ENCODE measurements around the gene C17orf75. TPM values are rescaled to one million over a fixed set of nuclear protein-coding genes. Genes with fewer than 3 reads are reported as not detected.

The C17orf75 gene
- total and polyA plus RNA-seq, 10 of the 15 experiments (the other 5 are each of a cell fraction or from before 2014, with no cell fraction given), result 21.7 to 53.0 (median 27.3) TPM

GRCh38 chr17:32319548-32319905, 22.4 kb downstream of the C17orf75 start (continued):
- TF ChIP-seq BHLHE40 (IDR thresholded peaks at IDR 0.05; ENCODE audit: borderline replicate concordance in 1 of 2, low read depth in 2 of 2, low read length in 1 of 2) (peak; percentile 38 to 44; a peak in 2 of 4 replicates), TCF3 (IDR thresholded peaks at IDR 0.05; ENCODE audit: borderline replicate concordance, insufficient read depth, low read depth, low read length) (no peak), EP300 (IDR thresholded peaks at IDR 0.05; ENCODE audit: borderline replicate concordance in 1 of 2, control insufficient read depth in 1 of 2, low read depth in 2 of 2, low read length in 2 of 2) (0 out of 4 replicates have a peak, but pooled peaks of 1 of the 2 experiments have one; percentile 20), MEF2B (IDR thresholded peaks at IDR 0.05; ENCODE audit: partially characterized antibody, poor library complexity, severe bottlenecking) (peak; percentile 99), FOXM1 (IDR thresholded peaks at IDR 0.05; ENCODE audit: low read depth, low read length) (0 out of 2 replicates have a peak, but pooled peaks have one; percentile 25), POU2F2 (IDR thresholded peaks at IDR 0.05; ENCODE audit: borderline replicate concordance, low read depth, low read length) (peak; percentile 58; the same call in 1 of the 3 replicates), CTCF (IDR thresholded peaks at IDR 0.05 in 2 of 3, conservative IDR thresholded peaks at IDR 0.05 in 1 of 3; ENCODE audit: control insufficient read depth in 2 of 3, extremely low read depth in 1 of 3, insufficient read depth in 1 of 3, low read depth in 3 of 3, low read length in 3 of 3) (peak; percentile 96 to 99 (median 97); a peak in 5 of 6 replicates), IKZF1 (conservative IDR thresholded peaks at IDR 0.05) (peak; percentile 59), WRNIP1 (IDR thresholded peaks at IDR 0.05; ENCODE audit: borderline replicate concordance, low read depth, low read length) (no peak), RAD21 (IDR thresholded peaks at IDR 0.05; ENCODE audit: insufficient read depth, low read depth, low read length) (peak; percentile 92), RUNX3 (IDR thresholded peaks at IDR 0.05; ENCODE audit: low read length) (peak; percentile 35), ATF2 (IDR thresholded peaks at IDR 0.05; ENCODE audit: low read length) (no peak), MTA2 (IDR thresholded peaks at IDR 0.05; ENCODE audit: low read depth) (peak; percentile 69), CHD1 (IDR thresholded peaks at IDR 0.05; ENCODE audit: low read depth, low read length) (no peak), CUX1 (IDR thresholded peaks at IDR 0.05; ENCODE audit: insufficient replicate concordance, low read depth, low read length) (peak; percentile 83), ZNF217 (IDR thresholded peaks at IDR 0.05) (peak; percentile 76; the same call in 1 of the 2 replicates), PAX8 (IDR thresholded peaks at IDR 0.05) (no peak), IRF4 (IDR thresholded peaks at IDR 0.05; ENCODE audit: low read depth, low read length) (peak; percentile 70; the same call in 1 of the 2 replicates), NBN (IDR thresholded peaks at IDR 0.05) (0 out of 2 replicates have a peak, but pooled peaks have one; percentile 56)
